ENCODE measurements around the gene DIABLO.

Gene DIABLO

DNA sequence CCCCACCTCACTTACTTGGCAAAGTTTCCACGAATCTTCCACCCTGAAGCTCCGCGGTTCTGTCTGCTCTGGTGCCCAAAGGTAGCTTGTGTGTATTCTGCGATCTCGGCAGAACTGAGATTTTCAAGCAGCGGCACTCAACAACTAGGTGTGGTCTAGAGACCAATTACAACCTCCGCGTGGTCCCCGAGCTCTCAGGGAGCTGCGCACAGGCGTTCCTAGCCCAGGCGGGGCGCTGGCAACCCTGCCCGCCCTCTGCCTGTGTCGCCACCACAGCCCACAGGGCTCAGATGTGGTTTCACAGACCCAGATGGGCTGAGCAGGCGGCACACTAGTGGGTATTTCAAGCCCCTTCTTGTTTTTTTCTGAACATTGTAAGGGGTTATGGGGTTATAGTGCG lies 1.5 kb upstream of the DIABLO start:
- H3K9me3 ChIP-seq (ENCODE audit: insufficient read depth, low read length), result no peaks in the 10 kb centered on the region
- no peak for TF ChIP-seq EZH2phosphoT487 (conservative IDR thresholded peaks at IDR 0.05; ENCODE audit: low read length)
- TF ChIP-seq, protein P1, sequence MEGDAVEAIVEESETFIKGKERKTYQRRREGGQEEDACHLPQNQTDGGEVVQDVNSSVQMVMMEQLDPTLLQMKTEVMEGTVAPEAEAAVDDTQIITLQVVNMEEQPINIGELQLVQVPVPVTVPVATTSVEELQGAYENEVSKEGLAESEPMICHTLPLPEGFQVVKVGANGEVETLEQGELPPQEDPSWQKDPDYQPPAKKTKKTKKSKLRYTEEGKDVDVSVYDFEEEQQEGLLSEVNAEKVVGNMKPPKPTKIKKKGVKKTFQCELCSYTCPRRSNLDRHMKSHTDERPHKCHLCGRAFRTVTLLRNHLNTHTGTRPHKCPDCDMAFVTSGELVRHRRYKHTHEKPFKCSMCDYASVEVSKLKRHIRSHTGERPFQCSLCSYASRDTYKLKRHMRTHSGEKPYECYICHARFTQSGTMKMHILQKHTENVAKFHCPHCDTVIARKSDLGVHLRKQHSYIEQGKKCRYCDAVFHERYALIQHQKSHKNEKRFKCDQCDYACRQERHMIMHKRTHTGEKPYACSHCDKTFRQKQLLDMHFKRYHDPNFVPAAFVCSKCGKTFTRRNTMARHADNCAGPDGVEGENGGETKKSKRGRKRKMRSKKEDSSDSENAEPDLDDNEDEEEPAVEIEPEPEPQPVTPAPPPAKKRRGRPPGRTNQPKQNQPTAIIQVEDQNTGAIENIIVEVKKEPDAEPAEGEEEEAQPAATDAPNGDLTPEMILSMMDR (IDR thresholded peaks at IDR 0.05; ENCODE audit: insufficient read depth, low read length, poor library complexity, severe bottlenecking), result no peak
- H3K4me3 ChIP-seq (ENCODE audit: insufficient read depth, low read length, poor library complexity, severe bottlenecking), result no peak overlapping the region
- no peaks in the 10 kb centered on the region for H4K20me1 ChIP-seq (ENCODE audit: low read depth, low read length)
- H3K9me2 ChIP-seq (replicated peaks; ENCODE audit: insufficient read depth, low read length), result no peaks in the 10 kb centered on the region
- no peak overlapping the region for H2AFZ ChIP-seq (ENCODE audit: low read depth, low read length, severe bottlenecking)
- peaks cover 21% of the 10 kb centered on the region for H3K79me2 ChIP-seq (ENCODE audit: insufficient read depth, low read length)
- no peaks in the 10 kb centered on the region for H3K36me3 ChIP-seq (ENCODE audit: low read length)
- no peak overlapping the region for H3K27ac ChIP-seq (ENCODE audit: low read depth, low read length)
- H3K9ac ChIP-seq (ENCODE audit: low read length), result no peak overlapping the region
- H3K27me3 ChIP-seq (ENCODE audit: low read length), result no peaks in the 10 kb centered on the region
- H3K4me2 ChIP-seq (ENCODE audit: low read depth, low read length, poor library complexity, severe bottlenecking), result no peak overlapping the region
- peaks cover 3% of the 10 kb centered on the region; the same call in 1 of the 2 replicates for H3F3A ChIP-seq (ENCODE audit: insufficient read depth)

DNA sequence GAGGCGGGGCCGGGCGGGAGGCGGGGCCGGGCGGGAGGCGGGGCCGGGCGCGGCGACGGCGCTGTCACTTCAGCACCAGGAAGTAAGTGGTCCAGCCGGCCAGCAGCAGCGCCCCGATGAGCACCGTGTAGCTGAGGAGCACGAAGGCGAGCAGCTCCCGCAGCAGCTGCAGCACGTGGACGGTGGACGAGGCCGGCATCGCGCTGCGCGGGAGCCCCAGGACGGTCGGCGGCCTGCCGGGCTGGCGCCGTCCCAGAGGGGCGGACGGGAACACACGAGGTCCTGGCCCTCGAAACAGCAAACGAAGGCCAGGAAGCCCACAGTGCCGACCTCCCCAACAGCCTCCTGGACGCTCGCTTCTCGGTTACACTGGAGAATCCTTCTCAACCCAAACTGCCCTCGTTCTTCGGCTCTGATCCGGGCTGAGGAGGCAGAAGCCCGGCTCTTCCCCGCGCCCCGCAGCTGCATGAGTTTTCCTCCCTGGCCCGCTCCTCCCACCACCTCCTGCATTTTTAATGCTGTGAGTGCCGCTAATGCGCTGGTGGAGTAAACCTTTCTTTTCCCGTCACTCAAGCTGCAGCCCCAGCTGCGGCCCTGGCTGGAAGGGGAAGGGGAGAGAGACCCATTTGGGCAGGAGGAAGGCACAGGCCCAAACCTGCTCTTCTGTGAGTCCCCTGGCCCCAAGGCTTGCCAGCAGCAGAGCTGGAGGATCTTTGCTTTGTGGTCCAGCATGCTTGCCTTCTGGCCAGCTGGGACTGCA lies 694 bp upstream of the DIABLO start:
- peaks cover 27% of the 10 kb centered on the region for H3K79me2 ChIP-seq (ENCODE audit: insufficient read depth, low read length)
- H3K9ac ChIP-seq (ENCODE audit: low read length), result peak overlapping the region; percentile 51
- peak overlapping the region; percentile 44 for H2AFZ ChIP-seq (ENCODE audit: low read depth, low read length, severe bottlenecking)
- no peaks in the 10 kb centered on the region for H3K36me3 ChIP-seq (ENCODE audit: low read length)
- no peaks in the 10 kb centered on the region for H4K20me1 ChIP-seq (ENCODE audit: low read depth, low read length)
- H3K9me3 ChIP-seq (ENCODE audit: insufficient read depth, low read length), result no peaks in the 10 kb centered on the region
- H3F3A ChIP-seq (ENCODE audit: insufficient read depth), result peaks cover 3% of the 10 kb centered on the region; the same call in 1 of the 2 replicates
- H3K9me2 ChIP-seq (replicated peaks; ENCODE audit: insufficient read depth, low read length), result no peaks in the 10 kb centered on the region
- TF ChIP-seq EZH2phosphoT487 (conservative IDR thresholded peaks at IDR 0.05; ENCODE audit: low read length), result no peak
- TF ChIP-seq, protein P1 (IDR thresholded peaks at IDR 0.05; ENCODE audit: insufficient read depth, low read length, poor library complexity, severe bottlenecking), result no peak
- no peak overlapping the region for H3K27ac ChIP-seq (ENCODE audit: low read depth, low read length)
- no peaks in the 10 kb centered on the region for H3K27me3 ChIP-seq (ENCODE audit: low read length)
- peak overlapping the region; percentile 56 for H3K4me2 ChIP-seq (ENCODE audit: low read depth, low read length, poor library complexity, severe bottlenecking)
- H3K4me3 ChIP-seq (ENCODE audit: insufficient read depth, low read length, poor library complexity, severe bottlenecking), result peak overlapping the region; percentile 48

DNA sequence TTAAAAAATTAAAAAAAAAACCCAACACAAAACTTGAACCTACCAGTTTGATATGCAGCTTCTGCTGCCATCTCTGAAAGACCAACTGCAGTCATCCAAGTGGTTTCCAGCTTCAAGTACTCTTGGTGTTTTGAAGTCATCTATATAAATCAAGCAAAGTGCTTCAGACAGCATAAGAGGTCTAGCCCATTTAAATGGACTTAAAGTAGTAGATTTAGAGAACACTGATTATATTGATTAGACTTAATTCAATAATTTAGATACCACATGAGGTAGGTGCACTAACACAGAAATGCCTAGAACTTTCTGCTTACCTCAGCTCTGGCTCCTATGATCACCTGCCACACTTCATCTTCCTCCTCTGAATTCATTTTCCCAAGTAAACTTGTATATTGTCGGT lies 9.4 kb downstream of the DIABLO start:
- TF ChIP-seq, protein P1 (IDR thresholded peaks at IDR 0.05; ENCODE audit: insufficient read depth, low read length, poor library complexity, severe bottlenecking), result no peak
- no peak for TF ChIP-seq EZH2phosphoT487 (conservative IDR thresholded peaks at IDR 0.05; ENCODE audit: low read length)
- no peak overlapping the region for H3K4me3 ChIP-seq (ENCODE audit: insufficient read depth, low read length, poor library complexity, severe bottlenecking)
- no peak overlapping the region for H3K9ac ChIP-seq (ENCODE audit: low read length)
- 0 out of 2 replicates have a peak, but pooled peaks cover 5% of the 10 kb centered on the region for H3F3A ChIP-seq (ENCODE audit: insufficient read depth)
- no peak overlapping the region for H2AFZ ChIP-seq (ENCODE audit: low read depth, low read length, severe bottlenecking)
- no peaks in the 10 kb centered on the region for H3K27me3 ChIP-seq (ENCODE audit: low read length)
- H4K20me1 ChIP-seq (ENCODE audit: low read depth, low read length), result no peaks in the 10 kb centered on the region; the same call in 1 of the 2 replicates
- H3K9me3 ChIP-seq (ENCODE audit: insufficient read depth, low read length), result no peaks in the 10 kb centered on the region
- peaks cover 27% of the 10 kb centered on the region for H3K36me3 ChIP-seq (ENCODE audit: low read length)
- no peaks in the 10 kb centered on the region for H3K9me2 ChIP-seq (replicated peaks; ENCODE audit: insufficient read depth, low read length)
- H3K4me2 ChIP-seq (ENCODE audit: low read depth, low read length, poor library complexity, severe bottlenecking), result no peak overlapping the region
- H3K79me2 ChIP-seq (ENCODE audit: insufficient read depth, low read length), result peaks cover 14% of the 10 kb centered on the region
- H3K27ac ChIP-seq (ENCODE audit: low read depth, low read length), result no peak overlapping the region
